ENCODE data around the gene GAB1.

GAB1 gene

DNA sequence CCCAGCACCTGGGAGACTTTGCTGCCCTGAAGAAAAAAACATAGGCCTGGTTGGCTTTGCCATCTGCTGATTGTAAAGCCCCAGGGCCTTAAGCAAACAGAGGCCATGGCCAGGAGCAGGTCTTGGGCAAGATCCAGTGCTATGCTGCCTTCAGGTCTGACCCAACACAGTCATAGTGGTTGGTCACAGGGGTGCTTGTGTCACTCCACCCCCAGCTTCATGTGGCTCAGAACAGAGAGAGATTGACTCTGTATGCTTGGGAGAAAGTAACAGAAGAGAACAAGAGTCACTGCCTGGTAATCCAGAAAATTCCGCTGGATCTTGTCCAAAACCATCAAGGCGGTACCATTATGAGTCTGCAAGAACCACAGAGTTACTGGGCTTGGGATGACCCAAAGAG is 152.4 kb downstream of the GAB1 start:
- DNase-seq (ENCODE audit: low spot score), result no peak

DNA sequence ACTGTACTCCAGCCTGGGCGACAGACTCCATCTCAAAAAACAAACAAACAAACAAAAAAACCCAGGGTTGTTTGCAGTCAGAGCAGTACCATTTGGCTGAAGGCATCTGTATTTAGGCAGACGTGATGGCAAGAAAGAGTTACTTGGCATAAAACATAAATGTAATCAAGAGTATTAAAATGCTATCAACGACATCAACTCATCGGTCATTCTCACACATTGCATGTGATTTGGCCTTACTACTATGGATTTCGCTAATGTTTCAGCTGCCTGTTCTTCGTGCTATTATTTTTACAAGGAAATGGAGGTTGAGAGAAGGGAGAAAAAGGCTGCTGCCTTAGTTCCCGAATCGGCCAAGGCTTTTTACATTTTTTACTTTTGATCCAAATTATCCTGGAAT is 161.3 kb downstream of the GAB1 start:
- no peak for DNase-seq (ENCODE audit: low spot score)

- no peak for DNase-seq (ENCODE audit: low spot score)
Observed at GRCh38 chr4:143502231-143502630, 165.6 kb downstream of the GAB1 start.

DNA sequence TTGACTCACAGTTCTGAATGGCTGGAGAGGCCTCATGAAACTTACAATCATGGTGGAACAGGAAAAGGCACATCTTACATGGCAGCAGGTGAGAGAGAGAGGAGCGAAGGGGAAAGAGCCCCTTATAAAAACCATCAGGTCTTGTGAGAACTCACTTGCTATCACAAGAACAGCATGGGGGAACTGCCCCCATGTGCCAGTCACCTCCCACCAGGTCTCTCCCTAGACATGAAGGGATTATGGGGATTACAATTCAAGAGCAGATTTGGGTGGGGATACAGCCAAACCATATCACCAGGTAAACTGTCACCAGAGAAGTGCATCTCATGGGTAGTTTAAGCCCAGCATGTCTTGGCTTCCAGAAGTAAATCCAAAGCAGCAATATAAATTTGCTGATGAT is 169.4 kb downstream of the GAB1 start:
- no peak for DNase-seq (ENCODE audit: low spot score)

DNA sequence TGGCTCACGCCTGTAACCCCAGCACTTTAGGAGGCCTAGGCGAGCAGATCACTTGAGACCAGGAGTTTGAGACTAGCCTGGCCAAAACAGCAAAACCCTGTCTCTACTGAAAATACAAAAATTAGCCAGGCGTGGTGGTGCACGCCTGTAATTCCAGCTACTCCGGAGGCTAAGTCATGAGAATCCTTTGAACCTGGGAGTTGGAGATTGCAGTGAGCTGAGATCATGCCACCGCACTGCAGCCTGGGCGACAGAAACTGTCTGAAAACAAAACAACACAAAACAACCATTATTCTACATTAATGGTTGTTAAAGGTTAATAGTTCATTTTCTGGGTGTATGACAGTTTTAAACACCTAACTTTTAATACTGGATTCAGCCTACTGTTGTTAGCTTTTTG is 175.2 kb downstream of the GAB1 start:
- DNase-seq (ENCODE audit: low spot score), result no peak

GRCh38 chr4:143512978-143513313 is 176.3 kb downstream of the GAB1 start:
- no peak for DNase-seq (ENCODE audit: low spot score)

DNA sequence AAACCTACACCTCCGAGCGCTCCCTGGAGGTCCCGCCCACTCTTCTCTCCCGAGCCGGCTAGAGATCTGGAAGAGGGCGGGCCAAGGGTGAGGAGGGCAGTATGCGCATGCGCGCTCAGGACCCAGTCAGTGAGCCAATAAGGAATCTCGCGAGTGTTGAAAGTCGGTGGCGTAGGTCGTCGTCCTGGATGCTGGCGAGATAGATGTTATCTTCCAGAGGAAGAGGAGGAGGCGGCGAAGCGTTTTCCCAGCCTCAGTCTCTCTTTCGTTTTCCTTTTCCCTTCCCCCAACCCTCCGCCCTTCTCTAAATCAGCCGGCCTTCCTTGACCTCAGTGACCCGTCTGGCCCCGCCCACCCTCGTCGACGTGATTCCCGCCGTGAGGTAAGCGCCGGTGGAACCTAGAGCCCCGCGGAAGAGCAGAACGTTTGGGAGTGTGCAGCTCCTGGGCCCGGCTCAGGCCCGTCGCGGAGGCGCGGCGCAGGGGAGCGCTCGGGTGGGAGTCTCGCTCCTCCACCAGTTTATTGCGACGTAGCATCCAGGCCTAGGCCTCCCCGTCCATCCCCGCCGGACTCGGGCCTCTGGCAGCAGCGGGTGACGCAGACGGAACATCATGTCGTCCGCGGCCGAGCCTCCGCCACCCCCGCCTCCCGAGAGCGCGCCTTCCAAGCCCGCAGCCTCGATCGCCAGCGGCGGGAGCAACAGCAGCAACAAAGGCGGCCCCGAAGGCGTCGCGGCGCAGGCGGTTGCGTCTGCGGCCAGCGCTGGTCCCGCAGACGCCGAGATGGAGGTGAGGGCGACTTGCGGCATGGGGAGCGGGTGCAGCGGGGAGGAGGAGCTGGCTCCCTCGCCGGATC is 176.9 kb downstream of the GAB1 start, which contains the start of gene SMARCA5:
Gene SMARCA5, plus strand, starts transcription at position 389 of the 855 bp plus-strand sequence. Its CDS starts 223 bp downstream, at position 612.
- peak; percentile 97 for DNase-seq (ENCODE audit: low spot score)

GRCh38 chr4:143514169-143514495 is 177.5 kb downstream of the GAB1 start:
- DNase-seq (ENCODE audit: low spot score), result peak; percentile 2

DNA sequence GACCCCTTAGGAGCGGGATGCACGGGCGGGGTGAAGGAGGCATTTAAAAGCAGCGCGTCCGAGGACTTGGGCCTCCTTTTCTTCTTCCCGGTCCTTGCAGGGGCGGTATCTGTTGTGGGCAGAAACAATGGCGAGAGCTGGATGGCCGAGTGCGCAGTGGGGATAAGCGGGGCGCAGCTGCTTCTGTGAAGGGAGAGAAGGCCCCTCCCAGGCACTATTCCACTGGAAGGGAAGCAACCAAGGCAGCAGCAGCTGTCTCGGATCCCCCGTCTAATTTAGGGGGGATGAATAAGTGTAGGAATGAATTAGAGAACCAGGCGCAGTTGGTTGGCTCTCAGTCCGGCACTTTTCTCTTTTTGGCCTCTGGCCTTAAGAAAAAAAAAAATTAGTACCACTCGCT is 177.8 kb downstream of the GAB1 start:
- peak; percentile 6 for DNase-seq (ENCODE audit: low spot score)

- DNase-seq (ENCODE audit: low spot score), result no peak
Observed at GRCh38 chr4:143514901-143515300, 178.2 kb downstream of the GAB1 start.

GRCh38 chr4:143515905-143516304 is 179.2 kb downstream of the GAB1 start:
- DNase-seq (ENCODE audit: low spot score), result no peak

- DNase-seq (ENCODE audit: low spot score), result no peak
Observed at GRCh38 chr4:143517764-143518163, 181.1 kb downstream of the GAB1 start.
